Measurements from ENCODE around the gene FOXP3. TPM values are rescaled to one million over a fixed set of nuclear protein-coding genes. Genes with fewer than 3 reads are reported as not detected.

Gene FOXP3
- total and polyA plus RNA-seq, 2 of the 4 experiments (the other 2 are of a cell fraction): 0.05 TPM; not detected in 1

- Histone ChIP-seq H3K9ac (ENCODE audit: low read depth, low read length) (peak overlapping the region; percentile 86), H3K23ac (ENCODE audit: low read depth, low read length) (peak overlapping the region; percentile 95), H4K20me1 (ENCODE audit: insufficient read depth, low read length) (no peaks in the 10 kb centered on the region; the same call in 1 of the 2 replicates), H3K14ac (replicated peaks; ENCODE audit: low read depth, low read length) (peak overlapping the region; percentile 98), H2AK9ac (replicated peaks; ENCODE audit: low read depth, low read length, poor library complexity) (peak overlapping the region; percentile 91), H3K4me2 (ENCODE audit: low read depth, low read length) (peak overlapping the region; percentile 78), H2BK15ac (ENCODE audit: low read depth, low read length) (peak overlapping the region; percentile 81; the same call in 1 of the 3 replicates), H2AFZ (replicated peaks; ENCODE audit: low read length, poor library complexity) (peak overlapping the region; percentile 84), H2AK5ac (ENCODE audit: low read depth, low read length) (0 out of 2 replicates have a peak overlapping the region, but pooled peaks have one; percentile 26), H3K9me3 (ENCODE audit: control insufficient read depth, insufficient read depth, low read length) (no peaks in the 10 kb centered on the region), H3K79me1 (ENCODE audit: low read depth in 1 of 2, low read length in 2 of 2) (peaks cover 29 to 34% of the 10 kb centered on the region in 2 experiments), H2BK120ac (ENCODE audit: low read depth, low read length) (peak overlapping the region; percentile 99), H3K56ac (ENCODE audit: extremely low read depth, insufficient read depth, low read length) (peak overlapping the region; percentile 95), H3K4ac (ENCODE audit: low read depth, low read length) (peak overlapping the region; percentile 100), H4K8ac (ENCODE audit: low read depth in 2 of 2, low read length in 2 of 2) (peak overlapping the region; percentile 82 to 100), H3K27me3 (ENCODE audit: control insufficient read depth, insufficient read depth, low read length) (no peaks in the 10 kb centered on the region), H4K91ac (ENCODE audit: insufficient read depth, low read depth, low read length) (peak overlapping the region; percentile 94), H3K4me3 (ENCODE audit: insufficient read depth, low read depth, low read length) (peak overlapping the region; percentile 90), H3K4me1 (ENCODE audit: control insufficient read depth, insufficient read depth, low read length) (0 out of 2 replicates have a peak, but pooled peaks cover 2% of the 10 kb centered on the region), H2BK5ac (ENCODE audit: low read depth, low read length, poor library complexity, severe bottlenecking) (peak overlapping the region; percentile 96), H3K18ac (ENCODE audit: low read depth, low read length) (peak overlapping the region; percentile 95), H3K36me3 (ENCODE audit: control insufficient read depth, insufficient read depth, low read length) (peaks cover 2% of the 10 kb centered on the region; the same call in 1 of the 2 replicates), H2BK20ac (ENCODE audit: low read depth, low read length) (peak overlapping the region; percentile 77; the same call in 1 of the 2 replicates), H3K9me1 (ENCODE audit: insufficient read depth, low read length) (peaks cover 4% of the 10 kb centered on the region; the same call in 1 of the 2 replicates), H3K27ac (ENCODE audit: insufficient read depth, low read length) (peak overlapping the region; percentile 98), H4K5ac (ENCODE audit: low read depth, low read length) (peak overlapping the region; percentile 96)
- in situ Hi-C loops (cut with MboI; ENCODE audit: low sequenced_read_pairs): no loop called here
- ATAC-seq (ENCODE audit: low read depth): peak; percentile 92
- BruUV-seq (replicated peaks): no TSS peak
- 30% methylated on average over 35 of the region's 45 CpGs; no CpG with 5 or more reads in 1 of the 2 experiments for WGBS, 2 experiments (ENCODE audit: extremely low coverage in 2 of 2, insufficient read length in 1 of 2)
- intact Hi-C loops (cut with micrococcal nuclease): loop anchor here (2.0 kb wide), 1 partner anchor 76 kb away; no protein-coding TSS in a partner anchor
- TF ChIP-seq MAZ (IDR thresholded peaks at IDR 0.05; ENCODE audit: borderline replicate concordance, low read depth, low read length) (0 out of 2 replicates have a peak, but pooled peaks have one; percentile 22), POLR2A (IDR thresholded peaks at IDR 0.05; ENCODE audit: low read depth, low read length) (peak; percentile 56; the same call in 1 of the 2 replicates), CEBPB (IDR thresholded peaks at IDR 0.05; ENCODE audit: low read depth, low read length) (no peak)
- ChIA-PET POLR2A (ENCODE audit: unreplicated experiment) (interaction anchor here (0.6 kb wide), 1 partner anchor 267 kb away, joined by 3 read pairs; the partner anchor contains the start of gene GRIPAP1), CTCF (interaction anchor here (0.8 kb wide), 1 partner anchor 55 kb away, joined by 4 read pairs; no protein-coding TSS in a partner anchor)
- dilution Hi-C loops (cut with HindIII; ENCODE audit: low sequenced_read_pairs, unreplicated experiment): no loop called here
- peak; percentile 97 for DNase-seq
Measured at GRCh38 chrX:49269010-49269766, 4.7 kb upstream of the FOXP3 start.
